Measurements from ENCODE around the gene PPCDC. TPM values are rescaled to one million over a fixed set of nuclear protein-coding genes. Genes with fewer than 3 reads are reported as not detected.

The PPCDC gene
- total RNA-seq, 1 donor from 2014 or later, result 13.1 TPM

DNA sequence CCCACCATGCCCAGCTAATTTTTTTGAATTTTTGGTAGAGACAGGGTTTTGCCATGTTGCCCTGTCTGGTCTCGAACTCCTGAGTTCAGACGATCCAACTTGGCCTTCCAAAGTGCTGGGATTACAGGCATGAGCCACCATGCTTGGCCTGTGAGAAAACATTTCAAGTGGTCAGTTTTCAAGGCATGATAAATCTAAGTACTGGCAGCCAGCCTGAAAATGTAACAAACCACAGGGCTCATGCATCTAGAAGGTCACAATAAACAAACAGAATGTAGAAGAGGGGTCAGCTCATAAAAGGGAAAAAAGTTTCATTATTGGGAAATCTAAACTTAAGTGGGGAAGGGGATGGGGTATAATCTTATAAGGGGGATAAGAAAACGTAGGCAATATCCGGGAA lies 39.9 kb downstream of the PPCDC start:
- intact Hi-C loops (cut with DNase I), result no loop called here
- DNase-seq, result peak; percentile 31
- Histone ChIP-seq H3K27ac (no peak overlapping the region), H3K4me3 (no peak overlapping the region), H3K27me3 (no peaks in the 10 kb centered on the region), H3K36me3 (no peaks in the 10 kb centered on the region), H3K4me1 (peaks cover 12% of the 10 kb centered on the region), H3K9me3 (no peaks in the 10 kb centered on the region)
- TF ChIP-seq, protein P1, sequence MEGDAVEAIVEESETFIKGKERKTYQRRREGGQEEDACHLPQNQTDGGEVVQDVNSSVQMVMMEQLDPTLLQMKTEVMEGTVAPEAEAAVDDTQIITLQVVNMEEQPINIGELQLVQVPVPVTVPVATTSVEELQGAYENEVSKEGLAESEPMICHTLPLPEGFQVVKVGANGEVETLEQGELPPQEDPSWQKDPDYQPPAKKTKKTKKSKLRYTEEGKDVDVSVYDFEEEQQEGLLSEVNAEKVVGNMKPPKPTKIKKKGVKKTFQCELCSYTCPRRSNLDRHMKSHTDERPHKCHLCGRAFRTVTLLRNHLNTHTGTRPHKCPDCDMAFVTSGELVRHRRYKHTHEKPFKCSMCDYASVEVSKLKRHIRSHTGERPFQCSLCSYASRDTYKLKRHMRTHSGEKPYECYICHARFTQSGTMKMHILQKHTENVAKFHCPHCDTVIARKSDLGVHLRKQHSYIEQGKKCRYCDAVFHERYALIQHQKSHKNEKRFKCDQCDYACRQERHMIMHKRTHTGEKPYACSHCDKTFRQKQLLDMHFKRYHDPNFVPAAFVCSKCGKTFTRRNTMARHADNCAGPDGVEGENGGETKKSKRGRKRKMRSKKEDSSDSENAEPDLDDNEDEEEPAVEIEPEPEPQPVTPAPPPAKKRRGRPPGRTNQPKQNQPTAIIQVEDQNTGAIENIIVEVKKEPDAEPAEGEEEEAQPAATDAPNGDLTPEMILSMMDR (IDR thresholded peaks at IDR 0.05), result no peak
- no peak for ATAC-seq

DNA sequence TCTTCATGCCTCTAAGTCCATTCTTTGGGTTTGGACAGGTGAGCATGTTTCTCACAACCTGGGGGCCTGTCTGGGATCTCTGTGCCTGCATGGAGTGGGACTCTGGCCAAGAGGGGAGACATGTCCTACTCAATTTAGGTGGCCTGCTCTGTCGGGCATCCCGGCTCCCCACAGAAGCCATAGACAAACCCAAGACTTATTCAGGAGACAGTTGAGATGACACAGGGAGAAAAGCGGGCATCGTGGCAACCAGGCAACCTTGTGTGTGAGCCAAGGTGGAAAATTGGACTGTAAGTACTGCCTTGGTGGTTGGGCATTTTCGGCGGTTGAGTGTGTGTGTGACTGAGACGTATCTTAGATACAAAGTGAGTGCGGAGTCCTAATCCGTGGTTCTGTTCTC lies 40.5 kb downstream of the PPCDC start:
- Histone ChIP-seq H3K36me3 (no peaks in the 10 kb centered on the region), H3K4me3 (no peak overlapping the region), H3K27ac (no peak overlapping the region), H3K4me1 (peaks cover 11% of the 10 kb centered on the region), H3K9me3 (no peaks in the 10 kb centered on the region), H3K27me3 (no peaks in the 10 kb centered on the region)
- intact Hi-C loops (cut with DNase I), result no loop called here
- ATAC-seq, result no peak
- DNase-seq, result peak; percentile 43
- TF ChIP-seq, protein P1 (IDR thresholded peaks at IDR 0.05), result no peak

DNA sequence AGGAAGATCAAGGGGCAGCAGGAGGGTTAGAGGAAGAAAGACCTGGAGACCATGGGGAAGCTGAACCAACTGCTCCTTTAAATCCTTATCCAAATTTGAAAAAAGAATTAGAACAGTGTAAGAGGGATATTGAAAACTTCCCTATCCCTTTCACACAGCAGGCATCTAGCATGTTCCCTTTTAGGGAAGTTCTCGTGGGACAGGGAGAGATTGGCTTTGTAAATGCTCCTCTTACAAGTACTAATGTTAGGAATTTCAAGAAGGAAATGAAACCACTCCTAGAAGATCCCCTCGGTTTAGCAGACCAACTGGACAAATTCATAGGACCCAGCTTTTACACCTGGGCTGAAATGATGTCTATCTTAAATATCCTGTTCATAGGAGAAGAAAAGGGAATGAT lies 41.5 kb downstream of the PPCDC start:
- DNase-seq, result no peak
- Histone ChIP-seq H3K9me3 (no peaks in the 10 kb centered on the region), H3K4me1 (peaks cover 11% of the 10 kb centered on the region), H3K27ac (no peak overlapping the region), H3K27me3 (no peaks in the 10 kb centered on the region), H3K36me3 (no peaks in the 10 kb centered on the region), H3K4me3 (no peak overlapping the region)
- intact Hi-C loops (cut with DNase I), result no loop called here
- TF ChIP-seq, protein P1 (IDR thresholded peaks at IDR 0.05), result no peak
- ATAC-seq, result no peak

DNA sequence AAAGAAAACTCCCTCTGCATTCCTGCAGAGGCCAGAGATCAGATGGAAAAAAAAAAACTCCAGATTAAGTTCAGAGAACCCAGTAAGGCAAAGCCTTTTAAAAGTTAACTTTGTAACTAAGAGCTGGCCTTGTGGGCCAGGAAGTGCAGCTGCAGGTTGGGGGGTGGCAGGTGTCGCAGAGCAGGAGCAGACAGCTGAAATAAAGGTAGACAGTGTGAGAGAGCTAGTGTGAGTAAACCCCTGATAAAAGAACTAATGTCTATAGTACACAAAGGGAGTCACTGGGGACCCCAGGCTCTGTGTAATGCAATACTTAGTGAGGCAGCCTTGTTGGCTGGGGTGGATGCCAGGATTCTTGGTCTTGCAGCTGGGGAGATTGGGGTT lies 42.1 kb downstream of the PPCDC start:
- ATAC-seq, result no peak
- H3K27ac ChIP-seq, result no peak overlapping the region
- H3K27me3 ChIP-seq, result no peaks in the 10 kb centered on the region
- H3K4me3 ChIP-seq, result no peak overlapping the region
- peak; percentile 25 for DNase-seq
- TF ChIP-seq, protein P1 (IDR thresholded peaks at IDR 0.05), result no peak
- H3K9me3 ChIP-seq, result no peaks in the 10 kb centered on the region
- no peaks in the 10 kb centered on the region for H3K36me3 ChIP-seq
- peaks cover 11% of the 10 kb centered on the region for H3K4me1 ChIP-seq
- intact Hi-C loops (cut with DNase I), result no loop called here

DNA sequence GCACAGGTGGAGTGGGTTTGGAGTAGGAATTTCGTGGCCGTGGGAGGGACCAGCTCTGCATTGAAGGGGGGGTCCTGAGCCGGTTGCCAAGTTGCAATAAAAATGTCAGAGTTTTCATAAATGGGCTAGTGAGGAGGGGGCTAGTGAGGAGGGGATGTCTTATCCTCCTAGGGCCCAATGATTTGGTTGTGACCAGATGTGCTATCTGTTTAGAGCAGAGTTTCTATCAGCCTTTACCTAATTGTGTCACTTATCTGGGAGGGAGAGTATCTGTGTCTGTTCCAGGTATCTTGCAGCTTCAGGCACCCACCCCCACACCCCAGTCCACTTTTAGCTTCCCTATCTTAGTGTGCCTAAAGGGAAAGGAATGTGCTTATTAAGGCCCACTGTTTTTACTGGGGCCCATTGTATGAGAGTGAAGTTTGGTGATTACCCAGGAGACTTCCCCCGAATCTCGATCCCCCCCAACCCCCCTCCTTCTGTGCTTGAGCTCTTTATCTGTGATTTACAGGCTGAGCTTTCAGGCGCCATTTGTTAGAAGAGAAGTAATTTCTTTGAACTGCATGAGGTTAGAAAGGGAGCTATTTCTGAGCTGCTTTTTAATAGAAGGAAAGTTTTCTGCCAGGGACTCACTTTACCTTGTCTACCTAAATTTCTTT lies 42.6 kb downstream of the PPCDC start:
- DNase-seq (peak; percentile 10), ATAC-seq (no peak)
- Histone ChIP-seq H3K9me3 (no peaks in the 10 kb centered on the region), H3K36me3 (no peaks in the 10 kb centered on the region), H3K27me3 (no peaks in the 10 kb centered on the region), H3K4me3 (no peak overlapping the region), H3K27ac (no peak overlapping the region), H3K4me1 (peaks cover 11% of the 10 kb centered on the region)
- intact Hi-C loops (cut with DNase I), result no loop called here
- TF ChIP-seq, protein P1 (IDR thresholded peaks at IDR 0.05), result no peak
